Fibroblast of mammary gland (primary cell): Measurements from ENCODE around the gene MKLN1.
"Not testable (repeated sequence)": the region's sequence is repeated elsewhere in the genome, so short reads cannot be mapped to it uniquely, and the experiment has no call there.

Experiments used
- DNase-seq: peaks from one replicate; pipeline ENCODE4 v3.0.0-alpha.2; 2010; ENCODE audit warnings: low read depth
- H3K4me3 ChIP-seq: 2 replicates; pipeline ENCODE4 v1.5.1; 2011; ENCODE audit warnings: low read depth, mild to moderate bottlenecking, low read length, moderate library complexity; ENCODE audit not compliant: control insufficient read depth
- TF ChIP-seq, protein P1 (sequence below): conservative IDR thresholded peaks from 2 replicates; pipeline ENCODE4 v1.5.1; 2011; ENCODE audit warnings: low read depth, low read length, inconsistent platforms; ENCODE audit not compliant: control insufficient read depth, insufficient read depth

MKLN1 gene

DNA sequence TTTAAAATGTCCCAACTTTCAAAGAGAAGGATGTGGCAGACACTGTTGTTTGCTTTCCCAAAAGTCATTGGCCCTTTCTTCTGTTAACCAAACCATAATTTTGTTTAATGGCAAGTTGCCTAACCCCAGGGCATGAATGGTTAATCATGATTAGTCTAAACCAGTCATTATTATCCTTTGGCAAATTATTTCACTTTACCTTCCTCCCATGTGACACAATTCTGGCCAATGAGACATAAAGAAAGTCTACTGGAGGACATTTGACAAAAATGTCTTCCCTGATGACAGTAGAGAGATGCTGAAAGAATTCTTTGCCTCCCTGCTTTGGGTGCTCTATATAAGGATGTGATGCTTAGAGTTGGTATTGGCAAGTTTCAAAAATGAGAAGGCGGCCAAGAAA lies 126.8 kb downstream of the MKLN1 start:
- TF ChIP-seq, protein P1, sequence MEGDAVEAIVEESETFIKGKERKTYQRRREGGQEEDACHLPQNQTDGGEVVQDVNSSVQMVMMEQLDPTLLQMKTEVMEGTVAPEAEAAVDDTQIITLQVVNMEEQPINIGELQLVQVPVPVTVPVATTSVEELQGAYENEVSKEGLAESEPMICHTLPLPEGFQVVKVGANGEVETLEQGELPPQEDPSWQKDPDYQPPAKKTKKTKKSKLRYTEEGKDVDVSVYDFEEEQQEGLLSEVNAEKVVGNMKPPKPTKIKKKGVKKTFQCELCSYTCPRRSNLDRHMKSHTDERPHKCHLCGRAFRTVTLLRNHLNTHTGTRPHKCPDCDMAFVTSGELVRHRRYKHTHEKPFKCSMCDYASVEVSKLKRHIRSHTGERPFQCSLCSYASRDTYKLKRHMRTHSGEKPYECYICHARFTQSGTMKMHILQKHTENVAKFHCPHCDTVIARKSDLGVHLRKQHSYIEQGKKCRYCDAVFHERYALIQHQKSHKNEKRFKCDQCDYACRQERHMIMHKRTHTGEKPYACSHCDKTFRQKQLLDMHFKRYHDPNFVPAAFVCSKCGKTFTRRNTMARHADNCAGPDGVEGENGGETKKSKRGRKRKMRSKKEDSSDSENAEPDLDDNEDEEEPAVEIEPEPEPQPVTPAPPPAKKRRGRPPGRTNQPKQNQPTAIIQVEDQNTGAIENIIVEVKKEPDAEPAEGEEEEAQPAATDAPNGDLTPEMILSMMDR = no peak
- DNase-seq = no peak
- no peak overlapping the region for H3K4me3 ChIP-seq

DNA sequence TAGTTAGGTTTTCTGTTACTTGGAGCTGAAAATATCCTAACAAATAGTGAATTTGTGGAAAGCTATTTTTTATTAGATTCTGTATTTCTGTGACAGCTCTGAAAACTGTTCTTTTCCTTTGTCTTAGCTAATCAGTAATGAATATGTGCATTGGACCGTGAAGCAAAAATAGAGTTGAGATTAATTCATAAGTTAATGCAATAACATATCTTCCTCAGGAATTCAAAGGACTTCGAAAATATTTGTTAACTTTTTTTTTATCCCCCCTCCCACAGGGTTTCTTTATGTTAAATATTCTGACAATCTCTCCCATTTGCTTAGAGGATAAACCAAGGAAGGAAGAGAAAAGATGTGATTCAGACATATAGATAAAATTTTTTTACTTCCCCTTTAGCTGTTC lies 127.3 kb downstream of the MKLN1 start:
- no peak overlapping the region for H3K4me3 ChIP-seq
- no peak for DNase-seq
- TF ChIP-seq, protein P1 = no peak

DNA sequence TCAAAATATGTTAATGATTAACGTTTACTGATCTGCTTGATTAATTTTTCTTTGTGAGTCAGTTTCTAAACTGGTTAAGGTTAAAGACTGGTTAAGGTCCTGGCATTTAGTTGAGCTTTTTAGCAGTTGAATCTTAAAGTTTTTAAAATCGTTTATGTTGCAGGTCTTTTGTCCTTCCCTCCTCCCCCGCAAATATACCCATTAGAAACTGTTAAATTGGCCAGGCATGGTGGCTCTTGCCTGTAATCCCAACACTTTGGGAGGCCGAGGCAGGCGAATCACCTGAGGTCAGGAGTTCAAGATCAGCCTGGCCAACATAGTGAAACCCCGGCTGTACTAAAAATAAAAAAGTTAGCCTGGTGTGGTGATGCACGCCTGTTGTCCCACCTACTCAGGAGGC lies 127.9 kb downstream of the MKLN1 start:
- TF ChIP-seq, protein P1 = no peak
- DNase-seq = no peak
- H3K4me3 ChIP-seq = no peak overlapping the region

DNA sequence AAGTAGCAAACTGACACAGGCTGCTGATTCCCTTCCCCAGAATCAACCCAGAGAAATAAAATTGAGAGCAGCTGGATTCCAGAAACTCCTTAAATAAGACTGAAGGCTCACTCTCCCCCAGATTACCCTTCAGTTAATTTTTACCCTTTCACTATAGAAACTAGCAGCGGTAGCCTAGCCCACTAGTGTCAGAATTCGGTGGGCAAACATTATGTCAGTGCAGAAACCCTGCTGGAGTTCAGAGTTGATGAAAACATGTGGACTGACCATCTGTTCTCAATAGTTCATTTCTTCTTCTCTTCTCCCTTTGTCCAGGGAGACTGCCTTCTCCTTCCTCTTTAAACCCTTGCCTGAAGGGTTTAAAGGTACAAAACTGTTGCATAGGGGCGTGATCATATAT lies 128.7 kb downstream of the MKLN1 start:
- no peak for DNase-seq
- TF ChIP-seq, protein P1 = no peak
- no peak overlapping the region for H3K4me3 ChIP-seq

DNA sequence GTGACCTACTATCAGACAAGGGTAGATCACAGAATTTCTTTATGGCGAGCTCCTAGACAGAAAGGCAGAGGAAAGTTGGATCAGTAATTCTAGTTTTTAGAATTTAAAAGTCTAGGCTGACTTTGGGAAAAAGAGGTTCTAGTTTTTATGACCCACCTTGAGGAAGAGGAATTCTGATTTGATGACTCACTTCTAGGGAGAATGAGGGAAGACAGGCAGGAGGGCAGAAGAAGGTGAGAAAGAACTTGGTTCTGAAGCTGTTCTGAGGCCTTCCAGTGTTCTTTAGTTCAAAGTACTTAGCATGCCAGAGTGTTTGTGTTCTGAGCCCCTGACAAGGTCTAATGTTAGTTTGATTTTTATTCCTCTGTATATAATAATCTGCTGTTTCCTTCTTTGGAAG lies 131.6 kb downstream of the MKLN1 start:
- no peak for DNase-seq
- no peak overlapping the region for H3K4me3 ChIP-seq
- TF ChIP-seq, protein P1 = no peak

DNA sequence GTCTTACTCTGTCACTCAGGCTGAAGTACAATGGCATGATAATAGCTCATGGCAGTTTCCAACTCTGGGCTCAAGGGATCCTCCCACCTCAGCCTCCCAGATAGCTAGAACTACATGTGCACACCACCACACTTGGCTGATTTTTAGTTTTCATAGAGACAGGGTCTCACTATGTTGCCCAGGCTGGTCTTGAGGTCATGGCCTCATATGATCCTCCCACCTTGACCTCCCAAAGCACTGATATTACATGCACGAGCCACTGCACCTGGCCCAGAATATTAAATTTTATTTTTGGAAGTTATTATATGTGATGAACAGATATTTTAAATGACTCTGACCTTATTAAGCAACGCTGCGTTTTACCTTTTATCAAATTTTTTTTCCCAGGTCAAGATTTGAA lies 134.4 kb downstream of the MKLN1 start:
- no peak overlapping the region for H3K4me3 ChIP-seq
- TF ChIP-seq, protein P1 = no peak
- DNase-seq = no peak

DNA sequence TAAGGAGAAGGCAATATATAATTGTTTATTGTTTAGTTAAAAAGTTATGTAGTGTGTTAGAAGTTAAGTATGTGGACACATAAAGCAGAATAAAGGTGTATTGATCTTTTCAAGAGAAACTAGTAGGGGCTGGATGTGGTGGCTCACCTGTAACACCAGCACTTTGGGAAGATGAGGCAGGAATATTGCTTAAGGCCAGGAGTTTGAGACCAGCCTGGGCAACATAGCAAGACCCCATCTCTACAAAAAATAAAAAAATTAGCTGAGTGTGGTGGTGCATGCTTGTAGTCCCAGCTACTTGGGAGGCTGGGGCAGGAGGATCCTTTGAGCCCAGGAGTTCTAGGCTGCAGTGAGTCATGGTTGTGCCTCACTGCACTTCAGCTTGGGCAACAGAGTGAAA lies 135.0 kb downstream of the MKLN1 start:
- DNase-seq, H3K4me3 ChIP-seq: not testable (repeated sequence)
